ENCODE data around the gene APOBEC4.

GRCh38 chr1:183697814-183698590 is 44.9 kb upstream of the APOBEC4 start:
- no peak for TF ChIP-seq CTCF (IDR thresholded peaks at IDR 0.05; ENCODE audit: control extremely low read depth in 1 of 3, insufficient read depth in 1 of 3, low read depth in 1 of 3, low read length in 3 of 3)
- no peak for TF ChIP-seq SP1 (IDR thresholded peaks at IDR 0.05; ENCODE audit: low read depth, low read length)
- TF ChIP-seq GABPA (IDR thresholded peaks at IDR 0.05; ENCODE audit: borderline replicate concordance, insufficient read depth, low read length) = no peak
- no peak for TF ChIP-seq RFX5 (IDR thresholded peaks at IDR 0.05; ENCODE audit: borderline replicate concordance, low read depth, low read length)
- TF ChIP-seq POLR2A (IDR thresholded peaks at IDR 0.05; ENCODE audit: control extremely low read depth in 1 of 2, low read depth in 2 of 2, low read length in 2 of 2) = no peak
- TF ChIP-seq TAF1 (IDR thresholded peaks at IDR 0.05; ENCODE audit: low read depth, low read length) = no peak
- TF ChIP-seq HDAC6 (IDR thresholded peaks at IDR 0.05; ENCODE audit: low read depth, low read length) = no peak
- no peak for TF ChIP-seq RAD21 (IDR thresholded peaks at IDR 0.05 in 1 of 2, conservative IDR thresholded peaks at IDR 0.05 in 1 of 2; ENCODE audit: low read depth in 2 of 2, low read length in 2 of 2)
- no peak for TF ChIP-seq TCF12 (IDR thresholded peaks at IDR 0.05; ENCODE audit: low read depth, low read length)
- TF ChIP-seq SP4 (IDR thresholded peaks at IDR 0.05; ENCODE audit: low read length) = no peak
- no peak for TF ChIP-seq E2F6 (IDR thresholded peaks at IDR 0.05)
- TF ChIP-seq SIN3A (conservative IDR thresholded peaks at IDR 0.05 in 1 of 2, IDR thresholded peaks at IDR 0.05 in 1 of 2; ENCODE audit: low read depth in 1 of 2, low read length in 2 of 2) = no peak
- no peak for TF ChIP-seq NANOG (IDR thresholded peaks at IDR 0.05; ENCODE audit: insufficient read depth, low read depth, low read length, poor library complexity, severe bottlenecking)
